ENCODE measurements around the gene TRIM28.
"Not testable (repeated sequence)": the region's sequence is repeated elsewhere in the genome, so short reads cannot be mapped to it uniquely, and the experiment has no call there.

TRIM28 gene

GRCh38 chr19:58519355-58520256, 24.3 kb upstream of the TRIM28 start, which contains the start of gene ZBTB45:
ZBTB45 (minus strand) TSS chr19:58519810; CDS start chr19:58517673, 2,137 bp downstream.
- DNase-seq: peak; percentile 89

GRCh38 chr19:58520257-58520599, 23.6 kb upstream of the TRIM28 start:
- no peak for DNase-seq

- no peak for DNase-seq
Observed at GRCh38 chr19:58521651-58522050, 22.2 kb upstream of the TRIM28 start.

- DNase-seq: no peak
Observed at GRCh38 chr19:58522709-58523108, 21.2 kb upstream of the TRIM28 start.

- no peak for DNase-seq
Observed at GRCh38 chr19:58529405-58529804, 14.5 kb upstream of the TRIM28 start.

GRCh38 chr19:58531034-58531840, 12.6 kb upstream of the TRIM28 start:
- DNase-seq: no peak

GRCh38 chr19:58535857-58536256, 8.0 kb upstream of the TRIM28 start:
- DNase-seq: no peak

GRCh38 chr19:58536852-58537798, 6.7 kb upstream of the TRIM28 start:
- no peak for DNase-seq

- DNase-seq: no peak
Observed at GRCh38 chr19:58538257-58539168, 5.4 kb upstream of the TRIM28 start.

- DNase-seq: not testable (repeated sequence)
Observed at GRCh38 chr19:58539169-58539559, 4.7 kb upstream of the TRIM28 start.

GRCh38 chr19:58542641-58543372, 1.1 kb upstream of the TRIM28 start:
- not testable (repeated sequence) for DNase-seq

GRCh38 chr19:58544591-58545285, 874 bp downstream of the TRIM28 start:
- no peak for DNase-seq

- no peak for DNase-seq
Observed at GRCh38 chr19:58545286-58546018, 1.6 kb downstream of the TRIM28 start.

GRCh38 chr19:58546019-58546530, 2.2 kb downstream of the TRIM28 start:
- no peak for DNase-seq

GRCh38 chr19:58547323-58548312, 3.8 kb downstream of the TRIM28 start:
- no peak for DNase-seq

GRCh38 chr19:58548859-58549663, 5.2 kb downstream of the TRIM28 start:
- DNase-seq: no peak
